Activated CD8-positive, alpha-beta memory T cell treated with anti-CD3 and anti-CD28 coated beads, Interleukin-2, amount 50 U/mL, for 24 hours (primary cell): ENCODE data around the gene MGA.
"Not testable (repeated sequence)": the region's sequence is repeated elsewhere in the genome, so short reads cannot be mapped to it uniquely, and the experiment has no call there.

Experiments used
- DNase-seq: peaks from one replicate; pipeline ENCODE4 v3.0.0-alpha.2; 2020; ENCODE audit errors: extremely low read depth

MGA gene

DNA sequence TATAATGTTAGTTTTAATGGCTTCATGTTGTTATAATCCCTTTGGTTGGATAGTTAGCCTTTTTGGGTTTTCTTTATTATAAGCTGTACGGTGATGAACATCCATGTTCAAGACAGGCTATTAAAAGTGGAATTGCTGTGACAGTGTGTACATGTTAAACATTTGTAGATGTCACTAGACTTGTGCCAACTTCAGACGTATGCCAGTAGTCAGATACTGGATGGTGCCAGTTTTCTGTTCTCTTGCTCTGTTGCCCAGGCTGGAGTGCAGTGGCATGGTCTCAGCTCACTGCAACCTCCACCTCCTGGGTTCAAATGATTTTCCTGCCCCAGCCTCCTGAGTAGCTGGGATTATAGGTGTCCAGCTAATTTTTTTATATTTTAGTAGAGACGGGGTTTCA lies 54.1 kb downstream of the MGA start:
- DNase-seq = no peak

- no peak for DNase-seq
These were observed 56.7 kb downstream of the MGA start for GRCh38 chr15:41716864-41717263.

DNA sequence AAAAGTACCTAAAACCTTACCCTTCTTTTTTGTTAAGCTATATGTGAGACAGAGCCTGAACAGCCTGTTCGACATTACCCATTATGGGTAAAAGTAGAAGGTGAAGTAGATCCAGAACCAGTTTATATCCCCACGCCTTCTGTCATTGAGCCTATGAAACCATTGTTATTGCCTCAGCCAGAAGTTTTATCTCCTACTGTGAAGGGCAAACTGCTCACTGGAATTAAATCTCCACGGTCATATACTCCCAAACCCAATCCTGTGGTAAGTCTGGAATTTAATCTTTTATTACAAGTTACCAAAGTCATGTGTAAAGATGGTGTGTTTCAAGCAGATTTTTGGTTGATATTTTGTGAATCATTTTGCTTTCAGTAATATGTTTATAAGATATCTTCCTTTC lies 66.9 kb downstream of the MGA start:
- no peak for DNase-seq

DNA sequence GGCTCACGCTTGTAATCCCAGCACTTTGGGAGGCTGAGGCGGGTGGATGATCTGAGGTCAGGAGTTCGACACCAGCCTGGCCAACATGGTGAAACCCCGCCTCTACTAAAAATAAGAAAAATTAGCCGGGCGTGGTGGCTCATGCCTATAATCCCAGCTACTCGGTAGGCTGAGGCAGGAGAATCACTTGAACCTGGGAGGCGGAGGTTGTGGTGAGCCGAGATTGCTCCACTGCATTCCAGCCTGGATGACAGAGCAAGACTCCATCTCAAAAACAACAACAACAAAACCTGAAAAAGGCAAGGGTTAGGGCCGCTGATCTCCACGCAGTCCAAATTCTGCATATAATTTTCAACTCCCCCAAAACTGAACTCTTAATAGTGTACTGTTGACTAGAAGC lies 67.9 kb downstream of the MGA start:
- not testable (repeated sequence) for DNase-seq

GRCh38 chr15:41730543-41730942 lies 70.3 kb downstream of the MGA start:
- DNase-seq = no peak

- no peak for DNase-seq
These were observed 72.3 kb downstream of the MGA start for GRCh38 chr15:41732483-41732882.

- no peak for DNase-seq
These were observed 73.9 kb downstream of the MGA start for GRCh38 chr15:41734079-41734478.

DNA sequence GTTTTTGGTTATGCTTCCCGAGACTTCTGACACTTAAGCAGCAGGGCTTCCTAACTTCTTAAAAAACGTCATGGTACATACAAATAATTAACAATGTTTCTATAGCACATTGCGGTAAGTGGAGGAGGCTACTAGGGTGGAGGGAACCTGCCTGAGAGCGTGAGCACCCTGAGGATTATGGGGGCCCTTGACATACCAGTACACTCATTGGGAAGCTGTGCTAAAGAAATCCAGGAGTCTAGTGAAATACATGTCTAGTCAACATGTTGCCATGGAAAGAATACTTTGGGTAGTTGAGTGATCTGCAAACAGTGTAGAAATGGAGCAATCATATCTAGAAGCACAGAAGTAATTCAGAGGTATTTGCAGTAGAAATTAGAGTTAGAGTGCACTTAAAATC lies 74.8 kb downstream of the MGA start:
- no peak for DNase-seq

- DNase-seq = not testable (repeated sequence)
These were observed 75.3 kb downstream of the MGA start for GRCh38 chr15:41735492-41735891.

DNA sequence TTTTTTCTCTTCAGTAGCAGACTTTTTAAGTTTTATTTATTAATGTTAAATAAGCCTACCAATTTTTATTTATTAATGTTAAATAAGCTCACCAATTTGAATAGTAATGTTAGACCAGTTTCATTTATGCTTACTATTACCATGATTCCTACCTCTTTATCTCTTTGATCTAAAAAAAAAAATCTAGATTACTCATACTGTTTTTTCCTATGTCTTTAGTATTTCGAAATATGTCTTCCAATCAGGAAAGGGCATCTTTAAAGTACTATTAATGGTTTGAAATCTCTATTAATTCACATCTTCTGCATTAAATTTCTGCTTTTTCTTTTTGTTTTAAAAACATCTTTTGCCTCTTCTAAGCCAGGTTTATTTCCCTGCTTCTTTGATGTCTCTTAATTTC lies 86.6 kb downstream of the MGA start:
- DNase-seq = no peak

- no peak for DNase-seq
These were observed 96.0 kb downstream of the MGA start for GRCh38 chr15:41756198-41756597.

DNA sequence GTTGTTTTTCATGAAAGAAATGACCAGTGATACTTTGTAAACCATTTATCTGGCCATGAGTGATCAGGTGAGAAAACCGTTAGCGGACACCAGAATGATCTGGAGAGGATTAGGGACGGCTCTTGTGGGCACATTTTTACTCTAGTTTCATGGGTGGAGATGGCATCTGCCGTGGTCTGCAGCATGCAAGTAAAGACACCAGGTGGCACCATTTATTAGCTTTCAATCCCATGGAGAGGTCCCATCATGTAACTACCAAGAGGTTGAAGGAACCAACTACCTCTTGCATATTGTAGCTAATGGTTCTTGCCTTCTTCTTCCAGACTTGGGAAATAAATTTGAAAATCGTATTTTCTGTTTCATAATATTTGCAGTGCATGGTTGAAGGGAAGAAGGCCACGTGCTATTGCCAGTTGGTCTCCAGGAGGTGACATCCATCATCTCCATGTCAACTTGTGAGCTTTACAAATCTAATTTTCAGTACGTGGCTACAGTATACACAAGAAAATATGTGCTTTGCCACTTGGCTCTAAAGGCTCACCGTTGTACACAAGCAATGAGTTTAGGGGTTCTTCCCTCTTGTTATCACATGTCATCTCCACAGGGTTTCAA lies 112.6 kb downstream of the MGA start:
- peak; percentile 6 for DNase-seq

GRCh38 chr15:41773332-41773728 lies 113.1 kb downstream of the MGA start:
- no peak for DNase-seq

- no peak for DNase-seq
These were observed 113.5 kb downstream of the MGA start for GRCh38 chr15:41773729-41774061.

DNA sequence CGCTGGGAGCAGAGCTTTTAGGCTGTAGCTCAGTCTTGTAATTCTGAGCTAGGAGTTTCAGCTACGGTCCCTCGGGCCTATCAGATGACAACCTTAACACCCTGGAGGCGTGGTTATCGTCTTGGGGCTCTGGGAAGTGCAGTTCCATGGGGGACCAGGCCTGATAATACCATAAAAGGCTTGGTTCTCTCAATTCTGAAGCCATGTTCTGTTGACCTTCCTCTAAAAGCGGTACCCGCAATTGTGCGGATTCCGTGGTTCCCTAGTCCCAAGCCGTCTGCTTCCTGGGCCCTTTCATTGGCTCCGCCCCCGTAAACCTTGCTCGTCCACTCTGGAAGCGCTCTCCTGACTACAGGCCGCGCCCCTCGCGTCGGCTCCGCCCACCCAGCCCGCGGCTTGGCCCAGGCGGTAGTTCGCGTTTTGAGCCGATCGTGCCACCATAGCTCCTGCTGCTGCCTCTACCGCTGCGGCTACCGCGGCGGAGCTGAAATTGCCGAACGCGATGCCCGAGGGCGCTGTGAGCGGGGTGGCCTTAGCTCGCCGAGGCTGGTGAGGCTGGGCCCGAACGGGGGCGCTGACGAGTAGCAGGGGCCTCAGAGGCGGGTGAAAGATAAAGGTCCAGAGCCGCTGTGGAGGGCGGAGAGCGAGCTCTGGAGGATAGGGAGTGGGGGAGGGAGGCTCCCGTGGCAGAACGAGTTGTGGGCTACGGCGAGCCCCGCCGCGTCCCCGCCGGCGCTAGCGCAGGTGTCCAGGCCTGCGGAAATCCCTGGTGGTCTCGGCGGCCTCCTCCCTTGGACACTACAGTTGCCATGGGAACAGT lies 114.1 kb downstream of the MGA start, which contains the start of gene MAPKBP1:
Gene MAPKBP1, plus strand, starts transcription at position 423 of the 820 bp plus-strand sequence. CDS start 792 bp downstream, outside the sequence.
- peak; percentile 92 for DNase-seq

GRCh38 chr15:41774882-41775417 lies 114.7 kb downstream of the MGA start:
- DNase-seq = no peak

DNA sequence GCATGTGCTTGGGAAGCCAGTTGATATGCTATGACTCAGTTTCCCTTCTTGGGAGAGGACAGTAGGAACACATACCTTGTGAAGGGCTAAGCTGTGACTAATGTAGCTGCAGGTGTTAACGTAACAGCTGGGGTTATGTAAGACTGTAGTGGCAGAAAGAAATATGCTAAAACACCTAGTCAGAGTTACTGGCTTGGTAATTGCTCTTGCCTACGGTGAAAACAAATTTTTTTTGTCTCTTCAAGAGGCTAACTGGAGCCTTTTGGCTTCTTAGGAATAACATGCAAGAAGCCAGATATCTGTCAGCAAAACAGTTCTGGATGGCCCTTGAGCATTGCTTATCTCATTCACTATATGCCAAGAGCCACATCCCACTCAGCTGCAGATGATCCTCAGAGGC lies 115.4 kb downstream of the MGA start:
- no peak for DNase-seq

GRCh38 chr15:41777421-41777973 lies 117.3 kb downstream of the MGA start:
- DNase-seq = no peak

DNA sequence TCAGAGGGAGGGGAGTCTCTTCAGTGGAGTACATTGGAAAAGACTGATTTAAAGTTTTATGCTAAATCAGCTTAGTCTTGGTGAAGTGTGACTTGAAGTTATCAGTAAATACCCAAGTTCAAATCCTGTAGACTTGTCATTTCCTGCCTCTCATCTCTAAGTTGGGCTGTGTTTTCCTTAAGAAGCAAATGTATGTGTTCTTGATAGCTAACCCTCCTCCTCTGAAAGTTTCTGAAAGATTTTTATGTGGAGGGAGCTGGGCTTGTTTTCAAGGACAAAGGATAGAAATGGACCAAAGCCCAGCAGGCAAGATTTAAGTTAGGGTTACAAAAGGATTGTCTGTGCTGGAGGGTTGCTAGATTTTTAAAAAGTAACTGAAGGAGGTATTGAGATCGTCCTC lies 118.3 kb downstream of the MGA start:
- no peak for DNase-seq

- no peak for DNase-seq
These were observed 119.5 kb downstream of the MGA start for GRCh38 chr15:41779662-41780157.

DNA sequence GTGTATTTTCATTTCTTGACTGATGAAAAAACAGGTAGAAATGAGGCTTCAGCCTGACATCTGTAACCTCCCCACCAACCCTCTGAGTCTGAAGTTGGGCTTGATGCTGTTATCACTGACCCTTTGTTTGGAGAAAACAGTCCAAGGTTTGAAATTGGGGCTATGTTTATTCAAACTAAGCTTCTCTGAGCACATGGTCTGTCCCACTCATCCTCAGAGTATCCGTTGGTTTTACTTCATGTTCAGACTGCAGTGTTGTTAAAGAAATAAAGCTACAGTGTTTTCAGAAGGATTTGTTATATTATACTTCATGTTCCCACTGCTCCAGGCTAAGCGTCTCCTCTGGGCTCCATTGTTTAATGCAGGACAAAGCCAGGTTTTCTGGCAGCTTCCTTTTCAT lies 120.1 kb downstream of the MGA start:
- DNase-seq = no peak

DNA sequence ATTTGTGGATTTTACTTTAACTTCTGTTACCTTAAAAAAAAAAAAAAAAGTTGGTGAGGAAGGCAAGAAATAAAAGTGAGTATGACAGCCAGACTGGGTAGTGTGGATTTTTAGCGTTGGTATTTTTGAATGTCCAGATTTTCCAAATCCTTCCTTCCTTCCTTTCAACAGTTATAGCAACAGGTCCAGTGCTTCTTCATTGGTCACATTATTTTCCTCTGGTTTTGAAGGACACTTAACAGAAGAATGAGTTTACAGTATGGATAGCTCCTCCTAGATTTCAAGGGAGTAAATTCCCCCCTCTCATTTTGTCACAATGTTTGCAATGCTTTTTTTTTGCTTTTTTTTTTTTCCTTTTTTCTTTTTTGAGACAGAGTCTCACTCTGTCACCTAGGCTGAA lies 120.5 kb downstream of the MGA start:
- no peak for DNase-seq
